ENCODE data around the gene VASP. TPM values are rescaled to one million over a fixed set of nuclear protein-coding genes. Genes with fewer than 3 reads are reported as not detected.

Gene VASP
- total and polyA plus RNA-seq, 2 experiments from 2014 or later: 72.4 to 91.6 TPM

- no peaks in the 10 kb centered on the region for H3K9me3 ChIP-seq (ENCODE audit: low read depth)
- peaks cover 25% of the 10 kb centered on the region for H3K27me3 ChIP-seq
- H3K27ac ChIP-seq: peak overlapping the region; percentile 32
- H3K36me3 ChIP-seq: no peaks in the 10 kb centered on the region
- no peak for TF ChIP-seq CTCF (IDR thresholded peaks at IDR 0.05; ENCODE audit: low read depth, low read length)
- peak overlapping the region; percentile 86 for H3K4me3 ChIP-seq
- no peaks in the 10 kb centered on the region for H3K4me1 ChIP-seq (ENCODE audit: low read depth)
- peak; percentile 28 to 86 for DNase-seq (ENCODE audit: low read depth in 1 of 2, low spot score in 1 of 2)
Measured at GRCh38 chr19:45496349-45496953, 10.8 kb upstream of the VASP start.

- no peak overlapping the region for H3K27ac ChIP-seq
- H3K36me3 ChIP-seq: no peaks in the 10 kb centered on the region
- peaks cover 25% of the 10 kb centered on the region for H3K27me3 ChIP-seq
- no peak overlapping the region for H3K4me3 ChIP-seq
- H3K4me1 ChIP-seq (ENCODE audit: low read depth): no peaks in the 10 kb centered on the region
- peak in 1 of 2 donors; percentile 25 for DNase-seq (ENCODE audit: low read depth in 1 of 2, low spot score in 1 of 2)
- H3K9me3 ChIP-seq (ENCODE audit: low read depth): no peaks in the 10 kb centered on the region
- TF ChIP-seq CTCF (IDR thresholded peaks at IDR 0.05; ENCODE audit: low read depth, low read length): no peak
Measured at GRCh38 chr19:45497791-45498190, 9.5 kb upstream of the VASP start.

- no peaks in the 10 kb centered on the region for H3K4me1 ChIP-seq (ENCODE audit: low read depth)
- H3K27me3 ChIP-seq: peaks cover 25% of the 10 kb centered on the region
- no peaks in the 10 kb centered on the region for H3K9me3 ChIP-seq (ENCODE audit: low read depth)
- peak; percentile 34 to 40 for DNase-seq (ENCODE audit: low read depth in 1 of 2, low spot score in 1 of 2)
- H3K27ac ChIP-seq: no peak within 1 kb of the TSS
- no peaks in the 10 kb centered on the region for H3K36me3 ChIP-seq
- H3K4me3 ChIP-seq: peak within 1 kb of the TSS; percentile 29
- TF ChIP-seq CTCF (IDR thresholded peaks at IDR 0.05; ENCODE audit: low read depth, low read length): peak; percentile 5
Measured at GRCh38 chr19:45498411-45499195, 8.7 kb upstream of the VASP start, which contains the start of gene PPM1N. PPM1N (plus strand) TSS chr19:45498443; CDS start chr19:45498473, 30 bp downstream.

- Histone ChIP-seq H3K9me3 (ENCODE audit: low read depth) (no peaks in the 10 kb centered on the region), H3K36me3 (no peaks in the 10 kb centered on the region), H3K27ac (no peak overlapping the region), H3K27me3 (peaks cover 25% of the 10 kb centered on the region), H3K4me1 (ENCODE audit: low read depth) (no peaks in the 10 kb centered on the region), H3K4me3 (peak overlapping the region; percentile 12)
- no peak for TF ChIP-seq CTCF (IDR thresholded peaks at IDR 0.05; ENCODE audit: low read depth, low read length)
- DNase-seq (ENCODE audit: low read depth in 1 of 2, low spot score in 1 of 2): peak; percentile 46 to 49
Measured at GRCh38 chr19:45499196-45500180, 7.8 kb upstream of the VASP start.
